Caco-2 (cell line): Measurements from ENCODE around the gene REC114. TPM values are rescaled to one million over a fixed set of nuclear protein-coding genes. Genes with fewer than 3 reads are reported as not detected.

Experiments
- BruUV-seq: library from RNA; stranded (reverse); fragments of 400-500 nt; replicated peaks from 2 replicates; lab custom pipeline; 2021; lab: Mats Ljungman, UMichigan
- CTCF ChIA-PET: fragments of 300-600 bp; sonication (Branson Sonifier 250); formaldehyde crosslinking; loops from one replicate; lab custom pipeline; 2022; ENCODE audit warnings: antibody characterized with exemption; lab: Charles Lee
- POLR2A ChIA-PET: fragments of 300-600 bp; sonication (Branson Sonifier 250); formaldehyde crosslinking; loops from one replicate; lab custom pipeline; 2022; ENCODE audit warnings: antibody characterized with exemption; lab: Charles Lee
- DNase-seq, 2 experiments: peaks; one replicate each; pipeline versions ENCODE4 v3.0.0 to v3.0.0-alpha.2; 2020 to 2022
- H3K27me3 ChIP-seq: replicated peaks from 2 replicates; pipeline ENCODE4 v1.6.0; 2011; ENCODE audit warnings: low read length; ENCODE audit not compliant: control insufficient read depth, insufficient read depth
- H3K36me3 ChIP-seq: 2 replicates; pipeline ENCODE4 v1.5.1; 2011; ENCODE audit warnings: low read length; ENCODE audit not compliant: control insufficient read depth, insufficient read depth
- H3K4me1 ChIP-seq: fragments of 250-450 bp; sonication (Bioruptor Pico); 2 replicates; pipeline ENCODE4 v1.5.1; 2020; ENCODE audit warnings: mild to moderate bottlenecking
- H3K4me3 ChIP-seq: 2 replicates; pipeline ENCODE4 v1.5.1; 2011; ENCODE audit warnings: low read depth, mild to moderate bottlenecking, control low read depth, low read length
- H3K9me3 ChIP-seq: fragments of 250-450 bp; sonication (Bioruptor Pico); 2 replicates; pipeline ENCODE4 v1.5.1; 2020; ENCODE audit warnings: mild to moderate bottlenecking, moderate library complexity
- H3K27ac Mint-ChIP-seq: one replicate; pipeline ENCODE4 v1.8.0; 2022; ENCODE audit warnings: mixed read lengths; ENCODE audit not compliant: unreplicated experiment
- H3K27me3 Mint-ChIP-seq: one replicate; pipeline ENCODE4 v1.8.0; 2022; ENCODE audit warnings: mixed read lengths; ENCODE audit not compliant: insufficient read depth, unreplicated experiment
- H3K36me3 Mint-ChIP-seq: one replicate; pipeline ENCODE4 v1.8.0; 2022; ENCODE audit warnings: mild to moderate bottlenecking, mixed read lengths; ENCODE audit not compliant: insufficient read depth, unreplicated experiment
- H3K4me1 Mint-ChIP-seq: one replicate; pipeline ENCODE4 v1.8.0; 2022; ENCODE audit warnings: low read depth, mixed read lengths; ENCODE audit not compliant: unreplicated experiment
- H3K4me3 Mint-ChIP-seq: one replicate; pipeline ENCODE4 v1.8.0; 2022; ENCODE audit warnings: mild to moderate bottlenecking, moderate library complexity, mixed read lengths; ENCODE audit not compliant: unreplicated experiment
- H3K9me3 Mint-ChIP-seq: one replicate; pipeline ENCODE4 v1.8.0; 2022; ENCODE audit warnings: mixed read lengths; ENCODE audit not compliant: unreplicated experiment
- CTCF ChIP-seq, 2 experiments: fragments of 200-600 bp in 1 of 2; IDR thresholded peaks; 1 replicate in 1 of 2; 2 replicates in 1 of 2; pipeline versions ENCODE4 v1.5.1 to v1.8.0; 2011 to 2022; ENCODE audit warnings: antibody characterized with exemption in 1 of 2, control low read depth in 1 of 2, inconsistent platforms in 1 of 2, low read depth in 1 of 2, low read length in 1 of 2, mild to moderate bottlenecking in 1 of 2, moderate library complexity in 1 of 2; ENCODE audit not compliant: insufficient read depth in 1 of 2, severe bottlenecking in 1 of 2, unreplicated experiment in 1 of 2
- intact Hi-C: fragments of 100-400 bp; cut with micrococcal nuclease; formaldehyde crosslinking; loops from one replicate; pipeline ENCODE4 v1.10.0; 2022; ENCODE audit not compliant: unreplicated experiment
- total RNA-seq: library from RNA; stranded (reverse); gene quantifications from 2 replicates; pipeline ENCODE4 v1.2.3, GENCODE V29; 2022

The REC114 gene
- total RNA-seq, 1 experiment from 2014 or later, result not detected

DNA sequence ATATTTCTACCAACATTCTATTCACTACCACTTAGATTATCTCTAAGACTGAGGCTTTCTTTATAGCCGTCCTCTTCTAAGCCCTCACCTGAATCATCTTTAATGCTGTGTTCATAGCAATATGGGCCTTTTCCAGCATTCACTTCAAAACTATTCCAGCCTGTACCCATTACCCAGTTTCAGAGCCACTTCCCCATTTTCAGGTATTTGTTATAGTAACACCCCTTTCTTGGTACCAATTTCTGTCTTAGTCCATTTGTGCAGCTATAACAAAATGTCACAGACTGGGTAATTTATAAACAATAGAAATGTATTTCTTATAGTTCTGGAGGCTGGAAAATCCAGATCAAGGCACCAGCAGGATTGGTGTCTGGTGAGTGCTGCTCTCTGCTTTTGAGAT is 45.7 kb downstream of the REC114 start:
- Mint-ChIP-seq H3K27ac (no peak overlapping the region), H3K27me3 (peaks cover 12% of the 10 kb centered on the region), H3K36me3 (no peaks in the 10 kb centered on the region), H3K4me1 (no peaks in the 10 kb centered on the region), H3K9me3 (no peaks in the 10 kb centered on the region), H3K4me3 (no peak overlapping the region)
- no TSS peak for BruUV-seq
- intact Hi-C loops, result no loop called here
- ChIA-PET POLR2A (no interaction called here), CTCF (interaction anchor here (0.7 kb wide), 1 partner anchor 702 kb away, joined by 3 read pairs; no protein-coding TSS in a partner anchor)
- Histone ChIP-seq H3K4me1 (no peaks in the 10 kb centered on the region), H3K9me3 (no peaks in the 10 kb centered on the region), H3K36me3 (no peaks in the 10 kb centered on the region), H3K4me3 (no peak overlapping the region), H3K27me3 (no peaks in the 10 kb centered on the region)
- DNase-seq, result no peak
- no peak for TF ChIP-seq CTCF (IDR thresholded peaks at IDR 0.05; ENCODE audit: insufficient read depth in 1 of 2, low read depth in 1 of 2, low read length in 1 of 2, severe bottlenecking in 1 of 2, unreplicated experiment in 1 of 2)

DNA sequence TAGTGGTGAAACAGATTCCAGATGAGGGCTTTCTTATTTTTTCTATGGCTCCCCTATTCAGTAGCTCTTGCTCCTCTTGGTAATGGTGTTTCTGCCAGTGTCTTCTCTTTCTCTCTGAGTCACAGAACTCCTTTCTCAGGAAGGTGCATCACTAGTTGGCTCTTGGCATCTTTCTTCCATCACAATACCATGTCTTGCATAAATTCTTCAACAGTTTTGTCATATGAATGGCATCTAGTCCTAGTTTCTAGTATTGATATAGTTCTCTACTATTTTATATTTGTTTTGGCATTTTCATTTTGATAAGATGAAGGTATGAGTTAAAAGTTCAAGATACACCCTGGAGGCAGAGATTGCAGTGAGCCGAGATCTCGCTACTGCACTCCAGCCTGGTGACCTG is 51.0 kb downstream of the REC114 start:
- Histone ChIP-seq H3K4me1 (no peaks in the 10 kb centered on the region), H3K9me3 (no peaks in the 10 kb centered on the region), H3K4me3 (no peak overlapping the region), H3K36me3 (no peaks in the 10 kb centered on the region), H3K27me3 (no peaks in the 10 kb centered on the region)
- no peak for DNase-seq
- ChIA-PET POLR2A (no interaction called here), CTCF (no interaction called here)
- intact Hi-C loops, result no loop called here
- Mint-ChIP-seq H3K4me3 (no peak overlapping the region), H3K27ac (no peak overlapping the region), H3K9me3 (no peaks in the 10 kb centered on the region), H3K36me3 (no peaks in the 10 kb centered on the region), H3K27me3 (peaks cover 9% of the 10 kb centered on the region), H3K4me1 (no peaks in the 10 kb centered on the region)
- no peak for TF ChIP-seq CTCF (IDR thresholded peaks at IDR 0.05; ENCODE audit: insufficient read depth in 1 of 2, low read depth in 1 of 2, low read length in 1 of 2, severe bottlenecking in 1 of 2, unreplicated experiment in 1 of 2)
- BruUV-seq, result no TSS peak

GRCh38 chr15:73495181-73495580 is 52.2 kb downstream of the REC114 start:
- H3K27me3 Mint-ChIP-seq, result peaks cover 17% of the 10 kb centered on the region

More at GRCh38 chr15:73495181-73495580, 52.2 kb downstream of the REC114 start:
- POLR2A ChIA-PET, result no interaction called here
- H3K36me3 Mint-ChIP-seq, result no peaks in the 10 kb centered on the region
- no peak for TF ChIP-seq CTCF (IDR thresholded peaks at IDR 0.05; ENCODE audit: insufficient read depth in 1 of 2, low read depth in 1 of 2, low read length in 1 of 2, severe bottlenecking in 1 of 2, unreplicated experiment in 1 of 2)
- H3K9me3 Mint-ChIP-seq, result no peaks in the 10 kb centered on the region
- H3K4me3 Mint-ChIP-seq, result no peak overlapping the region
- no peak for DNase-seq
- Histone ChIP-seq H3K4me1 (no peaks in the 10 kb centered on the region), H3K9me3 (no peaks in the 10 kb centered on the region), H3K27me3 (no peaks in the 10 kb centered on the region), H3K4me3 (no peak overlapping the region), H3K36me3 (no peaks in the 10 kb centered on the region)
- H3K4me1 Mint-ChIP-seq, result no peaks in the 10 kb centered on the region
- intact Hi-C loops, result no loop called here
- H3K27ac Mint-ChIP-seq, result no peak overlapping the region
- CTCF ChIA-PET, result no interaction called here
- no TSS peak for BruUV-seq
